Activated CD4-positive, alpha-beta T cell treated with anti-CD3 and anti-CD28 coated beads, Interleukin-2, amount 10 ng/mL, durations not matched to agents 24 days and 14 days (primary cell): ENCODE data around the gene EPHA3. TPM values are rescaled to one million over a fixed set of nuclear protein-coding genes. Genes with fewer than 3 reads are reported as not detected.

Experiments
- DNase-seq: peaks from one replicate; pipeline ENCODE4 v3.0.0; 2022
- H3K27ac Mint-ChIP-seq: one replicate; pipeline ENCODE4 v1.8.0; 2022; ENCODE audit warnings: mild to moderate bottlenecking, mixed read lengths
- H3K27me3 Mint-ChIP-seq: one replicate; pipeline ENCODE4 v1.8.0; 2022; ENCODE audit warnings: mixed read lengths
- H3K36me3 Mint-ChIP-seq: one replicate; pipeline ENCODE4 v1.8.0; 2022; ENCODE audit warnings: low read depth, mild to moderate bottlenecking, mixed read lengths
- H3K4me1 Mint-ChIP-seq: one replicate; pipeline ENCODE4 v1.8.0; 2021; ENCODE audit warnings: mixed read lengths
- H3K4me3 Mint-ChIP-seq: one replicate; pipeline ENCODE4 v1.8.0; 2022; ENCODE audit warnings: mild to moderate bottlenecking, moderate library complexity, mixed read lengths
- H3K9me3 Mint-ChIP-seq: one replicate; pipeline ENCODE4 v1.8.0; 2021; ENCODE audit warnings: mixed read lengths
- intact Hi-C: fragments of 100-400 bp; cut with micrococcal nuclease; formaldehyde crosslinking; loops from one replicate; pipeline ENCODE4 v1.15.1; 2023
- total RNA-seq: library from RNA; stranded (reverse); gene quantifications from 2 replicates; pipeline ENCODE4 v1.2.3, GENCODE V29; 2022

The EPHA3 gene
- total RNA-seq, 1 donor from 2014 or later: not detected

DNA sequence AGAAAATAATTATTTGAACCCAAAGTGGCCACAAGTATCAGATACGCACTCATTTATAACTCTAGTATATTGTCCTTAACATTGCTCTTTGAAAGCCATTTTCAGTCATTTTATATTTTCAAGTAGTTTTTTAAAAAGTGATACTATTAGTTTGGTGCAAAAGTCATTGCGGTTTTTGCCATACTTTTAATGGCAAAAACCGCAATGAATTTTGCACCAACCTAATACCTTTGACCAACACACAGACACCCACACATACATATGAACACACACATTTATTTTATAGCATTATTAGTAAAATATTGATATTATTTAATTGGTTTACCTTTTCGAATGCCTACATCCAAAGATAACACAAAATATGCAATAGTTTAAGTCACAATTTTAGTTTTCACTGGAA, 154.3 kb downstream of the EPHA3 start:
- Mint-ChIP-seq H3K4me3 (no peak overlapping the region), H3K9me3 (no peaks in the 10 kb centered on the region), H3K4me1 (no peaks in the 10 kb centered on the region), H3K27ac (no peak overlapping the region), H3K27me3 (no peaks in the 10 kb centered on the region), H3K36me3 (no peaks in the 10 kb centered on the region)
- intact Hi-C loops: no loop called here
- no peak for DNase-seq

DNA sequence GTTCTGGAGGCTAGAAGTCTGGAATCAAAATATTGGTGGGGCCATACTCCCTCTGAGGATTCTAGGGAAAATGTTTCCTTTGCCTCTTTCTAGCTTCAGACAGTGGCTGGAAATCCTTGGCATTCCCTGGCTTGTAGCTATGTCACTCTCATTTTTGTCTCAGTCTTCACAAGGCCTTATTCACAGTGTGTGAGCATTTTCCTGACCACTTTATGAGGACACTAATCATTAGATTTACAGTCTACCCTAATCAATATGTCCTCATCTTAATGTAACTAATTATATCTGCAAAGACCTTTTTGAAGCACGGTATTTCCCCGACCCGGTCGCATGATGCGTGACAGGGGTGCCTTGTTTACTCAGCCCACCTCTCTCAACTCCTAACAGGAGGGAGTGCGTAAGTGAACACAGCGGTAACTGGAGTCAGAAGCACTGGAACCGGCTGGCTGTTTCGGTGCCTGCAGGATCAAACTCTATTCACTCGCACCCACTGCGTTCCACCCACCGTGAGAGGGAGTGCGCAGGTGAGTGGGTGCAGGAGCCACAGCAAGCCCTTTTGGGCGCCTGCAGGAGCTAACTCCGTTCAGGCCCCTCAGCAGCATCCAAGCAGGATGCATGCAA, 155.0 kb downstream of the EPHA3 start:
- intact Hi-C loops: no loop called here
- Mint-ChIP-seq H3K9me3 (no peaks in the 10 kb centered on the region), H3K36me3 (no peaks in the 10 kb centered on the region), H3K27ac (no peak overlapping the region), H3K4me1 (no peaks in the 10 kb centered on the region), H3K27me3 (no peaks in the 10 kb centered on the region), H3K4me3 (no peak overlapping the region)
- no peak for DNase-seq

DNA sequence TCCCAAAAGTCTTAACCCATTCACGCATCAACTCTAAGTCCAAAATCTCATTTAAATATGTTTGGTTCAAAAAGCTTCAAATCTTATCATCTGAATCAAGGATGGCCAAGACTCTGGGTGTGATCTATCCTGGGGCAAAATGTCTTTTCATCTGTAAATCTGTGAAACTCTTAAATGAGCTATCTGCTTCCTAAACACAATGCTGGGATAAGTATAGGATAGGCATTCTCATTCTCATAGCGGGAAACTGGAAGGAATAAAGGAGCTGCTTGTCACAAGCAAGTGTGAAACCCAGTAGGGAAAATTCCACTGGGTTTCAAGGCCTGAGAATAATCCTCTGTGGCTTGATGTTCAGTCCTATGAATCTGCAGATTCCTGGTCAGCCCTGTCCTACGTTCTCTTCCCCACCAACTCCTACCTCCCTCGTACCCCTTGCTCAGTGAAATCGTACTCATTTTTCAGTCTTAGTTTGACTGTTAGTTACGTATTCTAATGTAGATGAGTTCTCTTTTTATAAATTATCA, 156.7 kb downstream of the EPHA3 start:
- H3K36me3 Mint-ChIP-seq: no peaks in the 10 kb centered on the region
- intact Hi-C loops: no loop called here
- H3K4me3 Mint-ChIP-seq: no peak overlapping the region
- no peaks in the 10 kb centered on the region for H3K9me3 Mint-ChIP-seq
- no peaks in the 10 kb centered on the region for H3K27me3 Mint-ChIP-seq
- H3K4me1 Mint-ChIP-seq: no peaks in the 10 kb centered on the region
- DNase-seq: no peak
- no peak overlapping the region for H3K27ac Mint-ChIP-seq

DNA sequence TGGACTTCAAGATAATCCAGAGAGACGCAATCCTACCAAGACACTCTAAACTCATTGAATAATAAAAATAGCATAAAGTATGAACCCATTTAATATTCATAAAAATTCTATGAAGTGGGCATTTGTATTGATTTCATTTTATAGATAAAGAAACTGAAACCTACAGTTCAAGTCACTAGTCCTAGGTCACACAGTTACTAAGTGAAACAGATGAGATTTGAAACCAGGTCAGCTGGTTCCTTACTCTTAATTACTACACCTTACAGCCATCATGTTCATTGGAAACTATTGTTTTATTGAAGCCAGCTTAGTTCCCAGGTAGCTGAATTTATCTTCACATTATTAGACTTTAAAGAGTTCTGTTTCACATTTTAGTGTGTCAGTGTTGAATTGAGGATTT, 158.7 kb downstream of the EPHA3 start:
- H3K36me3 Mint-ChIP-seq: no peaks in the 10 kb centered on the region
- DNase-seq: no peak
- no peaks in the 10 kb centered on the region for H3K4me1 Mint-ChIP-seq
- no peak overlapping the region for H3K4me3 Mint-ChIP-seq
- no peaks in the 10 kb centered on the region for H3K27me3 Mint-ChIP-seq
- H3K27ac Mint-ChIP-seq: no peak overlapping the region
- intact Hi-C loops: no loop called here
- no peaks in the 10 kb centered on the region for H3K9me3 Mint-ChIP-seq

DNA sequence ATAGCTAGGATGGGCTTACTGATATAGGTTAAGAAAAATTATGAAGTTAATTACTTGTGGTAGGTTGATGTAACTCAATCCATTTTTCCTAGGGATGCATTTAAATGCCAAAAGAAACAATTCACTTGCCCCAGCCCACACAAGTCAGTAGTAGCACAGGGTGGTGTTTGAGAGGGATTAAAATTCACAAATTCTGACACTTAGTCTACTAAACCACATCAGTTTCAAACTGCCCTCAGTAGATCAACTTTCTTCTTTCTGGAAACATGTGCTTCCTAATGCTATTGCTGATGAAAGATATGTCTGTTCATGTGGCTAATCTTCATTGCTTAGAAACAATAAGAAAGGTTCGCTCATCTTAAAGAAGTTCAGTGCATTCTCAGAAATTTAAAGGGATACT, 160.6 kb downstream of the EPHA3 start:
- H3K27me3 Mint-ChIP-seq: no peaks in the 10 kb centered on the region
- no peak overlapping the region for H3K27ac Mint-ChIP-seq
- no peaks in the 10 kb centered on the region for H3K9me3 Mint-ChIP-seq
- no peak overlapping the region for H3K4me3 Mint-ChIP-seq
- no peaks in the 10 kb centered on the region for H3K36me3 Mint-ChIP-seq
- no peaks in the 10 kb centered on the region for H3K4me1 Mint-ChIP-seq
- intact Hi-C loops: no loop called here
- DNase-seq: no peak

- H3K27ac Mint-ChIP-seq: no peak overlapping the region
- intact Hi-C loops: no loop called here
- H3K4me1 Mint-ChIP-seq: no peaks in the 10 kb centered on the region
- no peaks in the 10 kb centered on the region for H3K27me3 Mint-ChIP-seq
- no peak overlapping the region for H3K4me3 Mint-ChIP-seq
- no peak for DNase-seq
- H3K36me3 Mint-ChIP-seq: no peaks in the 10 kb centered on the region
- H3K9me3 Mint-ChIP-seq: no peaks in the 10 kb centered on the region
Measured at GRCh38 chr3:89270201-89270600, 162.8 kb downstream of the EPHA3 start.

DNA sequence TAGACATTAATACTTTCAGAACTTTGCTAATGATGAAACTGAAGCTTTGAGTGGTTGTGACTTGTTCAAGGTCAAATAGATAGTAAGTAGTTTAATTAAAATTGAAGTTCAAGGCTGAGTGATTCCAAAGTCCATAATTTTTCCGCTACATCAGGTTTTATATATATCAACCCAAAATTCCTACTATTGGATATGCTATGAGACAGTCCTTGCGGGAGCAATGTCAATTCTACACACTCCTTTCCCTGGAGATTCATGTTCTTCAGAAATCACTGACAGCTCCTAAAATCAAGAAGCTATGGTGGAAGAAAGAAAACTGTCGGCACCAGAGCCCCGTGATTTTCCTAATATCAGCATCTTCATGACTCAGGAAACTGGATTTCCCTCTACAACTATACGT, 167.6 kb downstream of the EPHA3 start:
- intact Hi-C loops: no loop called here
- no peak for DNase-seq
- Mint-ChIP-seq H3K4me3 (no peak overlapping the region), H3K27me3 (no peaks in the 10 kb centered on the region), H3K9me3 (no peaks in the 10 kb centered on the region), H3K27ac (no peak overlapping the region), H3K36me3 (no peaks in the 10 kb centered on the region), H3K4me1 (no peaks in the 10 kb centered on the region)

- H3K4me3 Mint-ChIP-seq: no peak overlapping the region
- no peaks in the 10 kb centered on the region for H3K4me1 Mint-ChIP-seq
- DNase-seq: no peak
- H3K27ac Mint-ChIP-seq: no peak overlapping the region
- H3K27me3 Mint-ChIP-seq: no peaks in the 10 kb centered on the region
- H3K9me3 Mint-ChIP-seq: no peaks in the 10 kb centered on the region
- intact Hi-C loops: no loop called here
- H3K36me3 Mint-ChIP-seq: no peaks in the 10 kb centered on the region
Measured at GRCh38 chr3:89276116-89276515, 168.7 kb downstream of the EPHA3 start.

DNA sequence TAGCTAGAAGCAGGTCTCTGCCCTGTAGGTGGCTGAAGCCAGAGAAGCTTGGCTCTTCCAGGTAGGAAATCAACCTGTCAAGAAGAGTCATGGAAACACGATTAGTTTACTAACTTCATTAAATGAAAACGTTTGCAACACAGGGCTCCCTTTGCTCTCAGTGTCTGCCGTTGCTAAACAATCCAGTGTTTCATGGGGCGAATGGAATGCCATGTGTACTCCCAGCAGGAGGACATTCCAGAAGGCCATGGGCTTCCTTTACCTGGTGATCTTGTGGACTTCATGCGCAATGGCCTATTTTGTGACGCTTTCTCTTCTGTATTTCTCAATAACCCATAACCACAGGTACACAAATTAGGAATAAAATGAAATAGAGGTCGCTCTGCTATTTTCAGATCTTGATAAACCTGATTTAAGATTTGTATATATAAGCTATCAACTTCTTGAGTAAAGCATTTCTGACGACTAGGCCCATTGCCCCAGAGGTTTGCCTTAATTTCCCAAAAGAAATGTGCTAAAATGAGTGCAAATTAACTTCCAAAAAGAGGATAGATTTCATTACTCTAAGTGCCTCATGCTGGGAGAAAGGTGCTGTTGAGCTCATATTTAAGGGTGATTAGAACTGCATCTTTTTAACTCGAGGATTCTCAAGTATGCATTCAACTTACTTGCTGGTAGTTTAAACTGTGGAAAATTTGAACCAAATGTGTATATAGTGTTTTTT, 171.0 kb downstream of the EPHA3 start:
- Mint-ChIP-seq H3K4me1 (no peaks in the 10 kb centered on the region), H3K4me3 (no peak overlapping the region), H3K36me3 (no peaks in the 10 kb centered on the region), H3K27ac (no peak overlapping the region), H3K27me3 (no peaks in the 10 kb centered on the region), H3K9me3 (no peaks in the 10 kb centered on the region)
- no peak for DNase-seq
- intact Hi-C loops: no loop called here

DNA sequence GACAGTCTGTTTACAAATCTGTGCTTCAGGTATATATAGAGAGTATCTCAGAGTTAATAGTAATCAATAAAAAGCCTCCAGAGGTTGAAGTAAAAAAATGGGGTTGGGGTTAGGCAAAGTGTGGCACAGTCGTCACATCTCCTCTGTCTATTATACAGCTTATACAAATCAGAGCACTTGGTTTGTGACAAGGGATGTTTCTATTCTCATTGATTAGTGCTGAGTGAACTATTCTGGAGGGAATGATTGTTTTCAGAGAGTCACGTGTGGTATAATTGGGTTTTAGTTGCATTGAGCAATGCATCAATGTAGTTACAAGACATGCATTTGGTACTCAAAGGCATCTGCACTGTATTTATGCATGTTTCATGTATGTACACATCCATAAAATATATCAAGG, 172.9 kb downstream of the EPHA3 start:
- Mint-ChIP-seq H3K9me3 (no peaks in the 10 kb centered on the region), H3K36me3 (no peaks in the 10 kb centered on the region), H3K4me1 (no peaks in the 10 kb centered on the region), H3K27ac (no peak overlapping the region), H3K4me3 (no peak overlapping the region), H3K27me3 (no peaks in the 10 kb centered on the region)
- intact Hi-C loops: no loop called here
- DNase-seq: no peak

DNA sequence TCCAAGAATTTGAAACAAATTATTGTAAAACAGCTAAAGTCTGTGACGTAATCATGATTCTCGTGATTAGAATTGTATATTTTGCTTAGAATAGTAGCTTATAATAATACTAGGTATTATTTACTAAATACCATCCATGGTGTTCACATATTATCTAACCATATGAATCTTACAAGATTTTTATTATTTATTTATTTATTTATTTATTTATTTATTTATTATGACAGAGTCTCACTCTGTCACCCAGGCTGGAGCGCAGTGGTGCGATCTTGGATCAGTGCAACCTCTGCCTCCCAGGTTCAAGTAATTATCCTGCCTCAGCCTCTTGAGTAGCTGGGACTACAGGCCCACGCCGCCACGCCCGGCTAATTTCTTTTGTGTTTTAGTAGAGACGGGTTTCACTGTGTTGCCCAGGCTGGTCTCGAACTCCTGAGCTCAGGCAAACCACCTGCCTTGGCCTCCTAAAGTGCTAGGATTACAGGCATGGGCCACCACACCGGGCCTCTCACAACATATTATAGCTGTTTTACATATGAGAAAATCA, 173.5 kb downstream of the EPHA3 start:
- no peak for DNase-seq
- H3K27ac Mint-ChIP-seq: no peak overlapping the region
- intact Hi-C loops: no loop called here
- H3K4me3 Mint-ChIP-seq: no peak overlapping the region
- no peaks in the 10 kb centered on the region for H3K4me1 Mint-ChIP-seq
- H3K36me3 Mint-ChIP-seq: no peaks in the 10 kb centered on the region
- H3K9me3 Mint-ChIP-seq: no peaks in the 10 kb centered on the region
- no peaks in the 10 kb centered on the region for H3K27me3 Mint-ChIP-seq

GRCh38 chr3:89287902-89288508, 180.6 kb downstream of the EPHA3 start:
- intact Hi-C loops: no loop called here

GRCh38 chr3:89289574-89290190, 182.3 kb downstream of the EPHA3 start:
- intact Hi-C loops: no loop called here

More at GRCh38 chr3:89287902-89288508, 180.6 kb downstream of the EPHA3 start:
- no peaks in the 10 kb centered on the region for H3K36me3 Mint-ChIP-seq
- H3K9me3 Mint-ChIP-seq: no peaks in the 10 kb centered on the region
- DNase-seq: no peak
- H3K27ac Mint-ChIP-seq: no peak overlapping the region
- H3K4me3 Mint-ChIP-seq: no peak overlapping the region
- H3K27me3 Mint-ChIP-seq: no peaks in the 10 kb centered on the region
- H3K4me1 Mint-ChIP-seq: no peaks in the 10 kb centered on the region

DNA sequence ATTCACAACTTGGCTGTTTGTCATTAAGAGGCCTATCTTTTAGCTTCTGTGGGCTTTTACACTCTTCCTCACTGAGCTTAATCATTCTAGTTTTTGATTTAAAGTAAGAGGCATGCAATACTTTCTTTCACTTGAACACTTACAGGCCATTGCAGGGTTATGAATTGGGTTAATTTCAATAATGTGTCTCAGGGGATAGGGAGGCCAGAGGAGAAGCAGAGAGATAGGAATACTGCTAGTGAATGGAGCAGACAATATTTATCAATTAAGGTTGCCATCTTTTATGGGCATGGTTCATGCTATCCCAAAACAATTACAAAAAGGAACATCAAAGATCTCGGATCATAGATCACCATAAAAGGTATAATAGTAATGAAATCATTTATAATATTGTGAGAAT, 189.8 kb downstream of the EPHA3 start:
- intact Hi-C loops: no loop called here

More at GRCh38 chr3:89289574-89290190, 182.3 kb downstream of the EPHA3 start:
- no peaks in the 10 kb centered on the region for H3K36me3 Mint-ChIP-seq
- no peaks in the 10 kb centered on the region for H3K27me3 Mint-ChIP-seq
- no peaks in the 10 kb centered on the region for H3K4me1 Mint-ChIP-seq
- no peak overlapping the region for H3K4me3 Mint-ChIP-seq
- no peak for DNase-seq
- no peak overlapping the region for H3K27ac Mint-ChIP-seq
- H3K9me3 Mint-ChIP-seq: no peaks in the 10 kb centered on the region

More for the DNA sequence above, 189.8 kb downstream of the EPHA3 start:
- no peaks in the 10 kb centered on the region for H3K9me3 Mint-ChIP-seq
- H3K4me3 Mint-ChIP-seq: no peak overlapping the region
- no peak overlapping the region for H3K27ac Mint-ChIP-seq
- no peaks in the 10 kb centered on the region for H3K36me3 Mint-ChIP-seq
- DNase-seq: no peak
- no peaks in the 10 kb centered on the region for H3K27me3 Mint-ChIP-seq
- H3K4me1 Mint-ChIP-seq: no peaks in the 10 kb centered on the region
